NB4 (cell line): ENCODE data around the gene EFCAB7.

Source experiments
- MYC ChIP-seq: IDR thresholded peaks from 2 replicates; pipeline ENCODE4 v1.6.1; 2011; ENCODE audit warnings: low read depth, low read length
- POLR2A ChIP-seq: IDR thresholded peaks from 2 replicates; pipeline ENCODE4 v1.6.1; 2011; ENCODE audit warnings: mild to moderate bottlenecking; ENCODE audit not compliant: insufficient read length; ENCODE audit errors: extremely low read depth
- TF ChIP-seq, protein P1 (sequence below): IDR thresholded peaks from one replicate; pipeline ENCODE4 v1.5.1; 2012; ENCODE audit warnings: low read depth, low read length

GRCh38 chr1:63548303-63548702 lies 25.0 kb downstream of the EFCAB7 start:
- TF ChIP-seq, protein P1, sequence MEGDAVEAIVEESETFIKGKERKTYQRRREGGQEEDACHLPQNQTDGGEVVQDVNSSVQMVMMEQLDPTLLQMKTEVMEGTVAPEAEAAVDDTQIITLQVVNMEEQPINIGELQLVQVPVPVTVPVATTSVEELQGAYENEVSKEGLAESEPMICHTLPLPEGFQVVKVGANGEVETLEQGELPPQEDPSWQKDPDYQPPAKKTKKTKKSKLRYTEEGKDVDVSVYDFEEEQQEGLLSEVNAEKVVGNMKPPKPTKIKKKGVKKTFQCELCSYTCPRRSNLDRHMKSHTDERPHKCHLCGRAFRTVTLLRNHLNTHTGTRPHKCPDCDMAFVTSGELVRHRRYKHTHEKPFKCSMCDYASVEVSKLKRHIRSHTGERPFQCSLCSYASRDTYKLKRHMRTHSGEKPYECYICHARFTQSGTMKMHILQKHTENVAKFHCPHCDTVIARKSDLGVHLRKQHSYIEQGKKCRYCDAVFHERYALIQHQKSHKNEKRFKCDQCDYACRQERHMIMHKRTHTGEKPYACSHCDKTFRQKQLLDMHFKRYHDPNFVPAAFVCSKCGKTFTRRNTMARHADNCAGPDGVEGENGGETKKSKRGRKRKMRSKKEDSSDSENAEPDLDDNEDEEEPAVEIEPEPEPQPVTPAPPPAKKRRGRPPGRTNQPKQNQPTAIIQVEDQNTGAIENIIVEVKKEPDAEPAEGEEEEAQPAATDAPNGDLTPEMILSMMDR: no peak
- no peak for TF ChIP-seq POLR2A
- no peak for TF ChIP-seq MYC
